MM.1S (cell line): ENCODE data around the gene GDF7.

Source experiments
- DNase-seq: peaks from one replicate; pipeline ENCODE4 v3.0.0-alpha.2; 2015
- H2AFZ ChIP-seq: fragments of 300-600 bp; sonication (generic); 2 replicates; pipeline ENCODE4 v1.6.0; 2016; ENCODE audit warnings: antibody characterized with exemption, low read length
- H3F3A ChIP-seq: fragments of 300-600 bp; sonication (generic); 2 replicates; pipeline ENCODE4 v1.6.1; 2016; ENCODE audit warnings: mild to moderate bottlenecking, antibody characterized with exemption, low read length, moderate library complexity, mixed read lengths; ENCODE audit not compliant: insufficient read depth
- H3K27ac ChIP-seq: fragments of 300-600 bp; sonication (generic); 2 replicates; pipeline ENCODE4 v1.5.1; 2016; ENCODE audit warnings: mild to moderate bottlenecking, low read length
- H3K27me3 ChIP-seq: fragments of 300-600 bp; sonication (generic); replicated peaks from 2 replicates; pipeline ENCODE4 v1.6.0; 2016; ENCODE audit warnings: low read length; ENCODE audit not compliant: insufficient read depth
- H3K36me3 ChIP-seq: fragments of 300-600 bp; sonication (generic); replicated peaks from 2 replicates; pipeline ENCODE4 v1.6.1; 2016; ENCODE audit warnings: mild to moderate bottlenecking, low read length, mixed read lengths; ENCODE audit not compliant: insufficient read depth
- H3K4me1 ChIP-seq: fragments of 300-600 bp; sonication (generic); 2 replicates; pipeline ENCODE4 v1.6.1; 2016; ENCODE audit warnings: low read length, mixed read lengths
- H3K4me2 ChIP-seq: fragments of 300-600 bp; sonication (generic); 2 replicates; pipeline ENCODE4 v1.6.0; 2016; ENCODE audit warnings: low read depth, low read length
- H3K4me3 ChIP-seq: fragments of 300-600 bp; sonication (generic); 2 replicates; pipeline ENCODE4 v1.5.1; 2016; ENCODE audit warnings: low read length, mixed read lengths
- H3K79me2 ChIP-seq: fragments of 300-600 bp; sonication (generic); 2 replicates; pipeline ENCODE4 v1.6.1; 2016; ENCODE audit warnings: mixed run types, low read length, mixed read lengths
- H3K9ac ChIP-seq: fragments of 300-600 bp; sonication (generic); 2 replicates; pipeline ENCODE4 v1.6.1; 2016; ENCODE audit warnings: low read length, mixed read lengths
- H3K9me2 ChIP-seq: fragments of 300-600 bp; sonication (generic); replicated peaks from 2 replicates; pipeline ENCODE4 v1.6.1; 2016; ENCODE audit warnings: mild to moderate bottlenecking, low read length, mixed read lengths; ENCODE audit not compliant: insufficient read depth
- H3K9me3 ChIP-seq: fragments of 300-600 bp; sonication (generic); replicated peaks from 2 replicates; pipeline ENCODE4 v1.6.1; 2016; ENCODE audit warnings: mild to moderate bottlenecking, low read length, mixed read lengths; ENCODE audit not compliant: insufficient read depth
- H4K20me1 ChIP-seq: fragments of 300-600 bp; sonication (generic); 2 replicates; pipeline ENCODE4 v1.6.1; 2016; ENCODE audit warnings: mild to moderate bottlenecking, low read length, moderate library complexity, mixed read lengths; ENCODE audit not compliant: insufficient read depth
- CTCF ChIP-seq: fragments of 300-600 bp; sonication (generic); IDR thresholded peaks from 2 replicates; pipeline ENCODE4 v1.5.1; 2016; ENCODE audit warnings: antibody characterized with exemption, low read length, mixed read lengths
- EZH2 ChIP-seq: fragments of 300-600 bp; sonication (generic); optimal IDR thresholded peaks from 2 replicates; pipeline ENCODE3; 2017; ENCODE audit warnings: low read depth, mild to moderate bottlenecking, antibody characterized with exemption, low read length, mixed read lengths
- EZH2phosphoT487 ChIP-seq: fragments of 300-600 bp; sonication (generic); IDR thresholded peaks from 2 replicates; pipeline ENCODE4 v1.6.1; 2018; ENCODE audit warnings: antibody characterized with exemption, low read length

Gene GDF7

GRCh38 chr2:20646446-20646845, 20.5 kb upstream of the GDF7 start:
- Histone ChIP-seq H3K9me2 (no peaks in the 10 kb centered on the region), H3K36me3 (no peaks in the 10 kb centered on the region), H3K27me3 (no peaks in the 10 kb centered on the region), H3K9ac (no peak overlapping the region), H2AFZ (no peak overlapping the region), H3K4me2 (no peak overlapping the region), H3K79me2 (peaks cover 28% of the 10 kb centered on the region), H3K4me1 (peaks cover 7% of the 10 kb centered on the region), H3F3A (peaks cover 3% of the 10 kb centered on the region; the same call in 1 of the 2 replicates), H3K9me3 (no peaks in the 10 kb centered on the region), H3K27ac (no peak overlapping the region), H3K4me3 (no peak overlapping the region), H4K20me1 (no peaks in the 10 kb centered on the region)
- DNase-seq: no peak
- TF ChIP-seq EZH2 (no peak), CTCF (no peak), EZH2phosphoT487 (no peak)

GRCh38 chr2:20647211-20647610, 19.7 kb upstream of the GDF7 start:
- Histone ChIP-seq H3K27ac (no peak overlapping the region), H3K79me2 (peaks cover 25% of the 10 kb centered on the region), H3F3A (peaks cover 5% of the 10 kb centered on the region; the same call in 1 of the 2 replicates), H2AFZ (no peak overlapping the region), H4K20me1 (no peaks in the 10 kb centered on the region), H3K27me3 (no peaks in the 10 kb centered on the region), H3K9me2 (no peaks in the 10 kb centered on the region), H3K9ac (no peak overlapping the region), H3K4me3 (no peak overlapping the region), H3K36me3 (no peaks in the 10 kb centered on the region), H3K9me3 (no peaks in the 10 kb centered on the region), H3K4me1 (peaks cover 10% of the 10 kb centered on the region), H3K4me2 (no peak overlapping the region)
- DNase-seq: no peak
- TF ChIP-seq EZH2 (no peak), EZH2phosphoT487 (no peak), CTCF (no peak)

GRCh38 chr2:20647738-20648137, 19.2 kb upstream of the GDF7 start:
- Histone ChIP-seq H3K36me3 (no peaks in the 10 kb centered on the region), H4K20me1 (no peaks in the 10 kb centered on the region), H3K27ac (no peak overlapping the region), H3K4me1 (peaks cover 10% of the 10 kb centered on the region), H2AFZ (no peak overlapping the region), H3K4me2 (no peak overlapping the region), H3K27me3 (no peaks in the 10 kb centered on the region), H3K9ac (no peak overlapping the region), H3K79me2 (peaks cover 25% of the 10 kb centered on the region), H3K9me2 (no peaks in the 10 kb centered on the region), H3K4me3 (no peak overlapping the region), H3K9me3 (no peaks in the 10 kb centered on the region), H3F3A (peaks cover 5% of the 10 kb centered on the region; the same call in 1 of the 2 replicates)
- DNase-seq: no peak
- TF ChIP-seq CTCF (no peak), EZH2phosphoT487 (no peak), EZH2 (no peak)
